Measurements from ENCODE around the gene OTOA. TPM values are rescaled to one million over a fixed set of nuclear protein-coding genes. Genes with fewer than 3 reads are reported as not detected.

OTOA gene
- total and polyA plus RNA-seq, 2 of the 13 experiments (the other 11 are each of a cell fraction or from before 2014, with no cell fraction given) = 0.05 to 0.15 TPM

- TF ChIP-seq STAT6 (CRISPR knock-in tag; IDR thresholded peaks at IDR 0.05; ENCODE audit: borderline replicate concordance) = no peak
- TF ChIP-seq ZNF343 (CRISPR knock-in tag; IDR thresholded peaks at IDR 0.05) = no peak
- TF ChIP-seq ZNF17 (CRISPR knock-in tag; IDR thresholded peaks at IDR 0.05) = no peak
- no peak for TF ChIP-seq CBX1 (IDR thresholded peaks at IDR 0.05; ENCODE audit: low read depth)
- TF ChIP-seq ZNF775 (CRISPR knock-in tag; IDR thresholded peaks at IDR 0.05; ENCODE audit: borderline replicate concordance) = no peak
Observed at GRCh38 chr16:21720533-21720932, 56.8 kb downstream of the OTOA start (continued).

GRCh38 chr16:21722771-21723455 is 59.1 kb downstream of the OTOA start:
- TF ChIP-seq ZNF629 (CRISPR knock-in tag; conservative IDR thresholded peaks at IDR 0.05) = peak; percentile 78; the same call in 1 of the 2 replicates
- no peak for TF ChIP-seq HES4 (CRISPR knock-in tag; IDR thresholded peaks at IDR 0.05; ENCODE audit: borderline replicate concordance)
- Histone ChIP-seq H3K4me1 (ENCODE audit: insufficient read depth, low read length) (no peaks in the 10 kb centered on the region), H3K9ac (ENCODE audit: insufficient read depth, low read depth, low read length) (no peak overlapping the region), H3K79me2 (ENCODE audit: insufficient read depth, low read length) (no peaks in the 10 kb centered on the region), H3K4me3 (replicated peaks in 1 of 3; ENCODE audit: insufficient read depth in 1 of 3, low read depth in 2 of 3, low read length in 3 of 3) (no peak overlapping the region), H3K4me2 (ENCODE audit: low read depth, low read length) (no peak overlapping the region), H3K27ac (ENCODE audit: extremely low read length, insufficient read depth, low read length) (no peak overlapping the region), H3K36me3 (replicated peaks in 1 of 2; ENCODE audit: control insufficient read depth in 1 of 2, insufficient read depth in 2 of 2, low read length in 2 of 2) (no peaks in the 10 kb centered on the region), H3K27me3 (ENCODE audit: control insufficient read depth in 1 of 2, insufficient read depth in 2 of 2, low read length in 2 of 2) (peaks cover 4 to 35% of the 10 kb centered on the region in 2 experiments; a peak in 3 of 5 replicates), H3K9me3 (ENCODE audit: low read length) (no peaks in the 10 kb centered on the region), H2AFZ (ENCODE audit: low read length) (no peak overlapping the region), H4K20me1 (ENCODE audit: insufficient read depth, low read length) (no peaks in the 10 kb centered on the region)
- in situ Hi-C loops (cut with HindIII; ENCODE audit: extremely low pct_ligation_motif_present, low pct_unique_long_range_greater_than_20kb) (no loop called here), intact Hi-C loops (cut with micrococcal nuclease; ENCODE audit: unreplicated experiment) (no loop called here)
- CTCF ChIA-PET (ENCODE audit: low intra/inter-chr PET ratio, low total read pairs) = no interaction called here
- DNase-seq (ENCODE audit: low spot score) (no peak), ATAC-seq (no peak), FAIRE-seq (no peak)
- POLR2A ChIA-PET = no interaction called here
- 8% methylated on average over 7 of the region's 7 CpGs for WGBS (ENCODE audit: low lambda C conversion rate)
- BruUV-seq (replicated peaks) = no TSS peak
